K562 (cell line): ENCODE data around the gene PRSS48. TPM values are rescaled to one million over a fixed set of nuclear protein-coding genes. Genes with fewer than 3 reads are reported as not detected.

Source experiments
- ATAC-seq: fragments of 200-7000 bp; cut with Tn5 transposase; 3 replicates; pipeline ENCODE4 v1.9.1; 2020; ENCODE audit warnings: moderate library complexity
- BruUV-seq: library from RNA; stranded (reverse); fragments of 400-500 nt; replicated peaks from 2 replicates; lab custom pipeline; 2021; lab: Mats Ljungman, UMichigan
- CTCF ChIA-PET: fragments of 300-600 bp; formaldehyde crosslinking; extraction: SDS; loops from one replicate; lab custom pipeline; 2021; ENCODE audit warnings: low intra/inter-chr PET ratio; lab: Yijun Ruan, JAX
- POLR2A ChIA-PET: fragments of 300-600, 350-650 bp; sonication (Branson Sonifier 250); formaldehyde crosslinking; extraction: SDS; loops from one replicate; lab custom pipeline; 2021; ENCODE audit warnings: antibody characterized with exemption, inconsistent platforms; lab: Yijun Ruan, JAX
- DNase-seq, 4 experiments: peaks; one replicate each; pipeline versions ENCODE4 v3.0.0 to v3.0.0-alpha.2; 2011 to 2018; ENCODE audit warnings: low spot score in 3 of 4, mixed read lengths in 3 of 4; ENCODE audit errors: extremely low read depth in 1 of 4
- FAIRE-seq: peaks from 2 replicates; lab custom pipeline; 2011; peaks lifted over from hg19 to GRCh38; lab: Jason Lieb, UNC
- H2AFZ ChIP-seq: 2 replicates; pipeline ENCODE4 v1.6.0; 2011; ENCODE audit warnings: low read depth, low read length, control low read depth, inconsistent platforms
- H3K27ac ChIP-seq: fragments of 200-600 bp; 3 replicates; pipeline ENCODE4 v1.8.0; 2011; ENCODE audit warnings: low read depth, mild to moderate bottlenecking, control low read depth, inconsistent platforms, low read length, moderate library complexity, mixed read lengths; ENCODE audit errors: extremely low read depth
- H3K27me3 ChIP-seq, 2 experiments: fragments of 300-600 bp in 1 of 2; 2 replicates in 1 of 2; 3 replicates in 1 of 2; pipeline versions ENCODE4 v1.6.0 to v1.8.0; 2011; ENCODE audit warnings: inconsistent platforms in 2 of 2, low read length in 2 of 2, mild to moderate bottlenecking in 1 of 2, mixed read lengths in 1 of 2, moderate library complexity in 1 of 2; ENCODE audit not compliant: control insufficient read depth in 2 of 2, insufficient read depth in 2 of 2
- H3K36me3 ChIP-seq: fragments of 300-600 bp; 3 replicates; pipeline ENCODE4 v1.8.0; 2011; ENCODE audit warnings: mild to moderate bottlenecking, low read length, inconsistent platforms; ENCODE audit not compliant: control insufficient read depth, insufficient read depth
- H3K4me1 ChIP-seq, 2 experiments: fragments of 200-600 bp in 1 of 2; replicated peaks in 1 of 2; 2 replicates in 1 of 2; 3 replicates in 1 of 2; pipeline versions ENCODE4 v1.5.1 to v1.8.0; 2011; ENCODE audit warnings: inconsistent platforms in 2 of 2, low read length in 2 of 2, mild to moderate bottlenecking in 1 of 2, mixed read lengths in 1 of 2, moderate library complexity in 1 of 2; ENCODE audit not compliant: control insufficient read depth in 2 of 2, insufficient read depth in 2 of 2
- H3K4me2 ChIP-seq: 2 replicates; pipeline ENCODE4 v1.6.1; 2011; ENCODE audit warnings: low read length, control low read depth, inconsistent platforms, mixed read lengths; ENCODE audit not compliant: insufficient read depth
- H3K4me3 ChIP-seq: fragments of 200-600 bp; sonication (generic), shearing (Covaris generic); 2 replicates; pipeline ENCODE4 v1.5.1; 2016; ENCODE audit warnings: control low read depth, inconsistent platforms
- H3K79me2 ChIP-seq: fragments of 200-600 bp; 3 replicates; pipeline ENCODE4 v1.8.0; 2011; ENCODE audit warnings: low read length, inconsistent platforms; ENCODE audit not compliant: control insufficient read depth, insufficient read depth
- H3K9ac ChIP-seq, 2 experiments: 2 replicates each; pipeline versions ENCODE4 v1.6.0 to v1.6.1; 2011; ENCODE audit warnings: low read depth in 2 of 2, low read length in 2 of 2, control low read depth in 1 of 2, inconsistent platforms in 1 of 2, mild to moderate bottlenecking in 1 of 2, mixed read lengths in 1 of 2; ENCODE audit not compliant: insufficient read depth in 1 of 2
- H3K9me1 ChIP-seq: one replicate; pipeline ENCODE4 v1.6.0; 2011; ENCODE audit warnings: inconsistent platforms, mild to moderate bottlenecking, low read length, moderate library complexity; ENCODE audit not compliant: control insufficient read depth, insufficient read depth
- H3K9me3 ChIP-seq: replicated peaks from 2 replicates; pipeline ENCODE4 v1.5.1; 2011; ENCODE audit warnings: low read depth, low read length, inconsistent platforms; ENCODE audit not compliant: control insufficient read depth, insufficient read depth
- H4K20me1 ChIP-seq: replicated peaks from 2 replicates; pipeline ENCODE4 v1.6.1; 2011; ENCODE audit warnings: low read length, inconsistent platforms, mixed read lengths; ENCODE audit not compliant: control insufficient read depth, insufficient read depth
- CBX5 ChIP-seq: IDR thresholded peaks from 2 replicates; pipeline ENCODE4 v1.6.1; 2014; ENCODE audit warnings: low read depth, borderline replicate concordance
- CHCHD3 ChIP-seq: fragments of 250-450 bp; sonication (Bioruptor Pico); IDR thresholded peaks from 2 replicates; pipeline ENCODE4 v2.1.2; 2022; ENCODE audit warnings: mild to moderate bottlenecking
- DLX4 ChIP-seq: fragments of 250-450 bp; sonication (Bioruptor Pico); IDR thresholded peaks from 2 replicates; pipeline ENCODE4 v1.6.1; 2021; ENCODE audit warnings: mild to moderate bottlenecking
- HDAC8 ChIP-seq: fragments of 450-650 bp; IDR thresholded peaks from 2 replicates; pipeline ENCODE4 v1.6.1; 2016; ENCODE audit warnings: mild to moderate bottlenecking, missing genetic modification characterization, moderate library complexity, missing compliant biosample characterization
- NFIX ChIP-seq: fragments of 250-450 bp; sonication (Bioruptor Pico); IDR thresholded peaks from 2 replicates; pipeline ENCODE4 v1.4.0; 2020; ENCODE audit warnings: low read depth, mild to moderate bottlenecking, moderate library complexity
- SMARCA5 ChIP-seq: fragments of 450-650 bp; IDR thresholded peaks from 2 replicates; pipeline ENCODE4 v1.6.1; 2016
- SREBF1 ChIP-seq: fragments of 150-350 bp; IDR thresholded peaks from 2 replicates; pipeline ENCODE4 v1.6.1; 2014; ENCODE audit warnings: antibody characterized with exemption, low read depth, low read length, borderline replicate concordance
- SRSF3 ChIP-seq: fragments of 200-400 bp; formaldehyde crosslinking; IDR thresholded peaks from 2 replicates; pipeline ENCODE4 v1.6.1; 2016; ENCODE audit warnings: mild to moderate bottlenecking, low read length, moderate library complexity; ENCODE audit not compliant: insufficient read depth
- ZBTB17 ChIP-seq: fragments of 450-650 bp; formaldehyde crosslinking; IDR thresholded peaks from 2 replicates; pipeline ENCODE4 v1.4.0; 2020; ENCODE audit warnings: mild to moderate bottlenecking
- ZNF263 ChIP-seq: sonication (generic); formaldehyde crosslinking; IDR thresholded peaks from 2 replicates; pipeline ENCODE4 v1.8.0; 2022; ENCODE audit warnings: mild to moderate bottlenecking, missing genetic modification reagents, borderline replicate concordance
- ZNF274 ChIP-seq: IDR thresholded peaks from 2 replicates; pipeline ENCODE4 v1.6.1; 2011; ENCODE audit warnings: low read depth, mild to moderate bottlenecking, low read length, moderate library complexity, borderline replicate concordance
- ZNF436 ChIP-seq: fragments of 250-450, 450-650 bp; sonication (Bioruptor Pico); formaldehyde crosslinking; IDR thresholded peaks from 2 replicates; pipeline ENCODE4 v1.7.0; 2020; ENCODE audit warnings: mild to moderate bottlenecking
- in situ Hi-C: fragments of 300-500 bp; cut with MboI; formaldehyde crosslinking; loops from 4 replicates; pipeline ENCODE4 v1.15.0; 2018; ENCODE audit warnings: inconsistent platforms, mixed read lengths
- intact Hi-C: fragments of 100-400 bp; cut with micrococcal nuclease; formaldehyde crosslinking; loops from 2 replicates; pipeline ENCODE4 v1.14.2; 2022
- polyA plus RNA-seq, 8 experiments: library from polyadenylated mRNA; depleted of rRNA in 4 of 8; stranded (reverse) in 5 of 8; unstranded in 3 of 8; fragments of >200 nt; fragmentation: Nextera tagmentation in 2 of 8; fragmentation: Illumina TruSeq in 1 of 8; extraction: Ambion mirVana in 2 of 8; extraction: Trizol in 1 of 8; gene quantifications; 2 replicates each; pipeline versions ENCODE4 v1.2.1 to v1.2.3, GENCODE V29; 2011 to 2014; ENCODE audit warnings: inconsistent platforms in 1 of 8, missing spikeins in 1 of 8
- total RNA-seq, 7 experiments: library from RNA; depleted of rRNA in 6 of 7; stranded (reverse); fragments of >200 nt in 6 of 7; fragmentation: Illumina TruSeq in 2 of 7; extraction: Trizol in 2 of 7; gene quantifications; 2 replicates each; pipeline versions ENCODE4 v1.2.1 to v1.2.3, GENCODE V29; 2011 to 2021; ENCODE audit warnings: low replicate concordance in 1 of 7
- TF ChIP-seq, protein P1 (sequence below): fragments of 250-450 bp; sonication (Bioruptor Pico); IDR thresholded peaks from 2 replicates; pipeline ENCODE4 v1.5.0; 2021; ENCODE audit warnings: mild to moderate bottlenecking, borderline replicate concordance
- TF ChIP-seq, protein P2 (sequence below): sonication (generic); formaldehyde crosslinking; IDR thresholded peaks from 2 replicates; pipeline ENCODE4 v1.8.1; 2023; ENCODE audit warnings: mild to moderate bottlenecking, missing genetic modification reagents
- TF ChIP-seq, protein P3 (sequence below): IDR thresholded peaks from 2 replicates; pipeline ENCODE4 v1.6.1; 2011; ENCODE audit not compliant: insufficient read length; ENCODE audit errors: extremely low read depth

The PRSS48 gene
- total and polyA plus RNA-seq, 9 of the 15 experiments (the other 6 are each of a cell fraction or from before 2014, with no cell fraction given), result not detected

GRCh38 chr4:151304226-151304625 lies 27.3 kb downstream of the PRSS48 start (continued):
- TF ChIP-seq, protein P1, sequence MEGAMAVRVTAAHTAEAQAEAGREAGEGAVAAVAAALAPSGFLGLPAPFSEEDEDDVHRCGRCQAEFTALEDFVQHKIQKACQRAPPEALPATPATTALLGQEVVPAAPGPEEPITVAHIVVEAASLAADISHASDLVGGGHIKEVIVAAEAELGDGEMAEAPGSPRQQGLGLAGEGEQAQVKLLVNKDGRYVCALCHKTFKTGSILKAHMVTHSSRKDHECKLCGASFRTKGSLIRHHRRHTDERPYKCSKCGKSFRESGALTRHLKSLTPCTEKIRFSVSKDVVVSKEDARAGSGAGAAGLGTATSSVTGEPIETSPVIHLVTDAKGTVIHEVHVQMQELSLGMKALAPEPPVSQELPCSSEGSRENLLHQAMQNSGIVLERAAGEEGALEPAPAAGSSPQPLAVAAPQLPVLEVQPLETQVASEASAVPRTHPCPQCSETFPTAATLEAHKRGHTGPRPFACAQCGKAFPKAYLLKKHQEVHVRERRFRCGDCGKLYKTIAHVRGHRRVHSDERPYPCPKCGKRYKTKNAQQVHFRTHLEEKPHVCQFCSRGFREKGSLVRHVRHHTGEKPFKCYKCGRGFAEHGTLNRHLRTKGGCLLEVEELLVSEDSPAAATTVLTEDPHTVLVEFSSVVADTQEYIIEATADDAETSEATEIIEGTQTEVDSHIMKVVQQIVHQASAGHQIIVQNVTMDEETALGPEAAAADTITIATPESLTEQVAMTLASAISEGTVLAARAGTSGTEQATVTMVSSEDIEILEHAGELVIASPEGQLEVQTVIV (CRISPR knock-in tag), result no peak
- TF ChIP-seq DLX4 (no peak), CHCHD3 (CRISPR knock-in tag) (no peak), ZNF263 (CRISPR knock-in tag) (no peak), HDAC8 (tag) (no peak)

DNA sequence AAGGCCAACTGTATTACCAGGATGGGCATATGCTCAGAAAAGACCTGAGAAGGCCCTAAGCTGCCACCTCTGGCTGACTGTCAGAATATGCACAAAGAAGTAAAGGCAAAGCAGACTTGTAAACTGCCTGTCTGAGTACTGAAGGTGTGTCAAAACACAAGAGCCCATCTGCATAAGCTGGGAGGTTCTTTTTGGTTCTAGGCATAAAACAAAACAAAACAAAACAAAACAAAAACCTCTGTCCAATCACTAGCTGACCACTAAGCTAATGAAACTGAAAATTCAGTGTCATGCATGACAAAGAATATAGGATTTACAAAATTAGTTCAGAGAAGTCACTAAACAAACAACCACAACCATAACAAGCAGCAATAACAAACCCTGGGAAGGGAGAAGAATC lies 27.8 kb downstream of the PRSS48 start:
- FAIRE-seq (no peak), DNase-seq (no peak), ATAC-seq (no peak)
- H3K79me2 ChIP-seq, result no peaks in the 10 kb centered on the region
- intact Hi-C loops, result no loop called here
- H3K9me3 ChIP-seq, result no peaks in the 10 kb centered on the region
- CTCF ChIA-PET, result no interaction called here
- H3K4me1 ChIP-seq, result no peaks in the 10 kb centered on the region; a peak in 1 of 5 replicates
- no peaks in the 10 kb centered on the region for H3K36me3 ChIP-seq
- H3K27ac ChIP-seq, result no peak overlapping the region
- no peak overlapping the region for H3K4me2 ChIP-seq
- no peak overlapping the region for H3K4me3 ChIP-seq
- peaks cover 10 to 11% of the 10 kb centered on the region in 2 experiments; a peak in 3 of 5 replicates for H3K27me3 ChIP-seq
- no peaks in the 10 kb centered on the region for H3K9me1 ChIP-seq
- no peaks in the 10 kb centered on the region for H4K20me1 ChIP-seq
- in situ Hi-C loops, result no loop called here
- BruUV-seq, result no TSS peak
- TF ChIP-seq, protein P2, sequence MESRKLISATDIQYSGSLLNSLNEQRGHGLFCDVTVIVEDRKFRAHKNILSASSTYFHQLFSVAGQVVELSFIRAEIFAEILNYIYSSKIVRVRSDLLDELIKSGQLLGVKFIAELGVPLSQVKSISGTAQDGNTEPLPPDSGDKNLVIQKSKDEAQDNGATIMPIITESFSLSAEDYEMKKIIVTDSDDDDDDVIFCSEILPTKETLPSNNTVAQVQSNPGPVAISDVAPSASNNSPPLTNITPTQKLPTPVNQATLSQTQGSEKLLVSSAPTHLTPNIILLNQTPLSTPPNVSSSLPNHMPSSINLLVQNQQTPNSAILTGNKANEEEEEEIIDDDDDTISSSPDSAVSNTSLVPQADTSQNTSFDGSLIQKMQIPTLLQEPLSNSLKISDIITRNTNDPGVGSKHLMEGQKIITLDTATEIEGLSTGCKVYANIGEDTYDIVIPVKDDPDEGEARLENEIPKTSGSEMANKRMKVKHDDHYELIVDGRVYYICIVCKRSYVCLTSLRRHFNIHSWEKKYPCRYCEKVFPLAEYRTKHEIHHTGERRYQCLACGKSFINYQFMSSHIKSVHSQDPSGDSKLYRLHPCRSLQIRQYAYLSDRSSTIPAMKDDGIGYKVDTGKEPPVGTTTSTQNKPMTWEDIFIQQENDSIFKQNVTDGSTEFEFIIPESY, result no peak
- no peak for TF ChIP-seq SMARCA5
- TF ChIP-seq ZNF436 (CRISPR knock-in tag), result no peak
- TF ChIP-seq CBX5, result no peak
- TF ChIP-seq SREBF1, result no peak
- no peak for TF ChIP-seq NFIX (CRISPR knock-in tag)
- TF ChIP-seq, protein P3, sequence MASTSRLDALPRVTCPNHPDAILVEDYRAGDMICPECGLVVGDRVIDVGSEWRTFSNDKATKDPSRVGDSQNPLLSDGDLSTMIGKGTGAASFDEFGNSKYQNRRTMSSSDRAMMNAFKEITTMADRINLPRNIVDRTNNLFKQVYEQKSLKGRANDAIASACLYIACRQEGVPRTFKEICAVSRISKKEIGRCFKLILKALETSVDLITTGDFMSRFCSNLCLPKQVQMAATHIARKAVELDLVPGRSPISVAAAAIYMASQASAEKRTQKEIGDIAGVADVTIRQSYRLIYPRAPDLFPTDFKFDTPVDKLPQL, result no peak
- no peak for TF ChIP-seq ZBTB17 (CRISPR knock-in tag)
- no peak for TF ChIP-seq SRSF3
- TF ChIP-seq ZNF274, result no peak
- TF ChIP-seq, all 486 proteins: peak for 0
- Histone ChIP-seq H2AFZ (no peak overlapping the region), H3K9ac (no peak overlapping the region)
- POLR2A ChIA-PET, result interaction anchor here (1.0 kb wide), 1 partner anchor 13 kb away, joined by 3 read pairs; no protein-coding TSS in a partner anchor
